Daoy (cell line): Measurements from ENCODE around the gene SSNA1. TPM values are rescaled to one million over a fixed set of nuclear protein-coding genes. Genes with fewer than 3 reads are reported as not detected.

Experiments used
- DNase-seq: peaks from one replicate; pipeline ENCODE4 v3.0.0-alpha.2; 2015; ENCODE audit warnings: low read depth
- total RNA-seq: library from RNA; depleted of rRNA; stranded (reverse); fragments of >200 nt; shearing (Covaris generic); gene quantifications from 2 replicates; pipeline ENCODE4 v1.2.3, GENCODE V29; 2014; rRNA removed

The SSNA1 gene, protein sequence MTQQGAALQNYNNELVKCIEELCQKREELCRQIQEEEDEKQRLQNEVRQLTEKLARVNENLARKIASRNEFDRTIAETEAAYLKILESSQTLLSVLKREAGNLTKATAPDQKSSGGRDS
- 169 and 188 TPM in 2 replicates for total RNA-seq

DNA sequence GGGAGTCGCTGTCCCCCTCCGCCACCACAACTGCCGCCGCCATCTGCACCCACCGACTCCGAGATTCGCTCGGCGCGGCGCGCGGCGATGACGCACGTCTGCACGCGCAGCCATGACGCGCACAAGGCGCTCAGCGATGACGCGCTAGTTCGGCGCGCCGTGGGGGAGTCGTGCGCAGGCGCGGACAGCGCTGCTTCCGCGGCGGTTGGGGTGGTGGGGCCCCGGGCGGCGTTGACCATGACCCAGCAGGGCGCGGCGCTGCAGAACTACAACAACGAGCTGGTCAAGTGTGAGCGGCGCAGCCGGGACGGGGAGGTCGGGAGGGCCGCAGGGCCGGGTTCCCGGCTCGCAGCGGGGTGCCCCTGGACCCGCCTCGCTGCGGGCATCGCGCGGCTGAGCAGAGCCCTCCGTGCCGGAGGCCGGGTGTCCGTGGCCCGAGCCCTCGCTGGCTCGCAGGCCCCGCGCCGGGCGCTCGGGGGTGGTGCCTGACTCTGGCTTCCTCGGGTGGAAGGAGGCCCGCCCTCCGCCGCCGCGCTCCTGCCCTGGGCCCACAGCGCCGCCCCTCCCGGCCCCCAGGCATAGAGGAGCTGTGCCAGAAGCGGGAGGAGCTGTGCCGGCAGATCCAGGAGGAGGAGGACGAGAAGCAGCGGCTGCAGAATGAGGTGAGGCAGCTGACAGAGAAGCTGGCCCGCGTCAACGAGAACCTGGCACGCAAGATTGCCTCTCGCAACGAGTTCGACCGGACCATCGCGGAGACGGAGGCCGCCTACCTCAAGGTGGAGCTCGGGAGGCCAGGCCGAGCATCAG lies at the start of gene SSNA1, which contains the start of gene ANAPC2:
Gene SSNA1 (plus strand): TSS at position 187 of the 807 bp plus-strand sequence. CDS start 51 bp downstream, at position 238.
Gene ANAPC2 (minus strand): TSS at position 71 of the 807 bp plus-strand sequence. CDS start 28 bp downstream, at position 43.
- DNase-seq = peak; percentile 98

DNA sequence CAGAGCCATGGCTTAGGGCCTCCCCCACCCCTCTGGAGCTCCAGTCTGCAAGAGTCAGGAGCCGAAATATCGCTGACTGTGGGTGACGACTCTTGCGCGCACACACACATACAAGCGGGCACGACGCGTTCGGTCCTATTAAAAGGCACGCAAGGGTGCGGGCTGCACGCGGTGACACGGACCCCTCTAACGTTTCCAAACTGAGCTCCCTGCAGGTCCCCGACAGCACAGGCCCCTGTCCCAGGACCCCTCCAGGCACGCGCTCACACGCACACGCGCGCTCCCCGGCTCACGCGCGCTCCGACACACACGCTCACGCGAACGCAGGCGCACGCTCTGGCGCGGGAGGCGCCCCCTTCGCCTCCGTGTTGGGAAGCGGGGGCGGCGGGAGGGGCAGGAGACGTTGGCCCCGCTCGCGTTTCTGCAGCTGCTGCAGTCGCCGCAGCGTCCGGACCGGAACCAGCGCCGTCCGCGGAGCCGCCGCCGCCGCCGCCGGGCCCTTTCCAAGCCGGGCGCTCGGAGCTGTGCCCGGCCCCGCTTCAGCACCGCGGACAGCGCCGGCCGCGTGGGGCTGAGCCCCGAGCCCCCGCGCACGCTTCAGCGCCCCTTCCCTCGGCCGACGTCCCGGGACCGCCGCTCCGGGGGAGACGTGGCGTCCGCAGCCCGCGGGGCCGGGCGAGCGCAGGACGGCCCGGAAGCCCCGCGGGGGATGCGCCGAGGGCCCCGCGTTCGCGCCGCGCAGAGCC lies 49.6 kb upstream of the SSNA1 start, which contains the start of gene GRIN1:
Gene GRIN1 (plus strand): TSS at position 433 of the 746 bp plus-strand sequence. CDS start 333 bp downstream, outside the sequence.
- DNase-seq = peak; percentile 59

DNA sequence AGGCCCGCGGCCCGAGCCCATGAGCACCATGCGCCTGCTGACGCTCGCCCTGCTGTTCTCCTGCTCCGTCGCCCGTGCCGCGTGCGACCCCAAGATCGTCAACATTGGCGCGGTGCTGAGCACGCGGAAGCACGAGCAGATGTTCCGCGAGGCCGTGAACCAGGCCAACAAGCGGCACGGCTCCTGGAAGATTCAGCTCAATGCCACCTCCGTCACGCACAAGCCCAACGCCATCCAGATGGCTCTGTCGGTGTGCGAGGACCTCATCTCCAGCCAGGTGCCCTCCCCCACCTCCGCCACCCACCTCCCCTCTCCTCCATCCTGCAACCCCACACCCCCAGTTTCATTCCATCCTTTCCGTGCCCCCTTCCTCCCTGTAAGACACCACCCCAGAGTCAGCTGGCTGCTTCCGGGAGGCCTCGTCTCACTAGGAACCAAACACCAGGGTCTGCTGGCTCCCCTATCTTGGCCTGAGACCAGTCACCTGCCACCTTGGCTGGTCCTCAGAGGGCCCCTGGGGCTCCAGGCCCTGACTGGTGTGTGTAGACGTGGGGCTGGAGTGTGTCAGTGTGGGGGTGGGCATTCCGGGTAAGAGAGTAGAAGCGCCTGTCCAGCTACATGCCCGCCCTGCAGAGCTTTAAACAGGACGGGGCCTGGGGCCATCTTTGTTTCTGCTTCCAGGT lies 48.9 kb upstream of the SSNA1 start:
- no peak for DNase-seq

DNA sequence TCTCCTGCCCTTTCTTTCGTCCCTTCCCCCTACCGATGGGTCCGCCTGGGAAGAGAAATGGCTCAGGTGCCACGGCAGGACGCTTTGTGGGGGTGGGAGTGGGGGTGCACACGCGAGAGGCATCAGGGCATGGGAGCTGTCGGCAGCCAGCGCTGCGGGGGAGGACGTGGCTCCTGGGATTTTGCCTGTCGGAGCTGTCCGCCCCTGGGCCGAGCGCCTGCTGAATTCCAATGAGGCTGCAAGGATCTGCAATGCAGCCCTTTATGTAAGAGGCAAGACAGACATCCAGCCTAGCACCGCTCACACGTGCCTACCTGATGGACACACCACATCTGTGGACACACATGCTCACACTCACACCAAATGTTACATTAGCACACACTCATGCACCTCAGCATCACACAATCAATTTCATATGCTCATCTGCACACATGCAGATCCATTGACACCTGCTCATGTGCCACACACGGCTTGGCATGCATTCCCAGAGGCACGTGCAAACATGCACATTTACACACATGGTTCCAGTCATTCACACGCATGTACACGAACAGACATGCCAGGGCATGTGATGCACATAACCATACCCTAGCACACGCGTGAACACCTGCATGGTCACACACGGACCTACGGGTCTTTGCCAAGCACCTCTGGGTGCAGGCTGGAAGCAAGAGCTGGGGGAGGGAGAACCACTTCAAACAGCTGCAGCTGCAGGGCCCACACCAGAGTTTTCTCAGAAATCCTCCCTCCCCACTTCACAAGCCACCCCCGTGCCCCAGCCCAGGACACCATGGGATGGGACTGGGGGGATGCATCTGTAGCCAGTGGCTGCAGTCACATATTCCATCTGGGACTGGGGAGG lies 48.1 kb upstream of the SSNA1 start:
- no peak for DNase-seq

DNA sequence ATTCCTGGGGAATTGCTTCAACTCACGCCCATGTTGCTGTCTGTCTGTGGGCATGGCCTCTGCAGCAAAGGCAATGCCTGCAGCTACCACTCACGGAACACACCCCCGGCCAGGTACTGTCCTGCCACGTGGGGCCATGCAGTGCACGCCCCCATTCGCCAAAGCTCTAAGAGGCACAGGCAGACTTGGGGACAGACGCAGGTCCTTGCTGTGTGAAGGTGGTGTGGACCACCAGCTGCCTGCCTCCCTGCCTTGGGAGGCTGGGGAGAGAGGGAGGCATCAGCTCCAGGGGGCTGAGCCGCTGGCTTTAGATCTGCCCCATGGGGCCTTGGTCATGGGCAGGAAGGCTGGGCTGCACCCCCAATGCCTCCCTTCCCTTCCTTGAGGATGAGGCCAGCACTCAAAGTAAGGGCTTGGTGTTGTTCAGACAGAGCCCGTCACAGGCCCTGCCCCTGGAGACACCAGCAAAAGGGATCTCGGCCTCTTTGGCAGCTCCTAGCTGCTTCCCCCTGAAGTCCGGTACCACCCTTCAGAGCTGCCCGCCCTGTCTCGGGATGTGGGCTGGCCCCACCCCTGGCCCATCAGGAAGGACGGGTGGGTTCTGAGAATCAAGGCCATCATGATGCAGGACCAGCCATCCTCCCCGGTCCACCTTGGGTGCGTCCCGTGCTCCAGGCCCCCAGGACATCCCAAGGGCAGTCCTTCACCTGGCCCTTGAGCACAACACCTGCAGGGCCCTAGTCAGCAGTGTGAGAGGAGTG lies 47.2 kb upstream of the SSNA1 start:
- no peak for DNase-seq

DNA sequence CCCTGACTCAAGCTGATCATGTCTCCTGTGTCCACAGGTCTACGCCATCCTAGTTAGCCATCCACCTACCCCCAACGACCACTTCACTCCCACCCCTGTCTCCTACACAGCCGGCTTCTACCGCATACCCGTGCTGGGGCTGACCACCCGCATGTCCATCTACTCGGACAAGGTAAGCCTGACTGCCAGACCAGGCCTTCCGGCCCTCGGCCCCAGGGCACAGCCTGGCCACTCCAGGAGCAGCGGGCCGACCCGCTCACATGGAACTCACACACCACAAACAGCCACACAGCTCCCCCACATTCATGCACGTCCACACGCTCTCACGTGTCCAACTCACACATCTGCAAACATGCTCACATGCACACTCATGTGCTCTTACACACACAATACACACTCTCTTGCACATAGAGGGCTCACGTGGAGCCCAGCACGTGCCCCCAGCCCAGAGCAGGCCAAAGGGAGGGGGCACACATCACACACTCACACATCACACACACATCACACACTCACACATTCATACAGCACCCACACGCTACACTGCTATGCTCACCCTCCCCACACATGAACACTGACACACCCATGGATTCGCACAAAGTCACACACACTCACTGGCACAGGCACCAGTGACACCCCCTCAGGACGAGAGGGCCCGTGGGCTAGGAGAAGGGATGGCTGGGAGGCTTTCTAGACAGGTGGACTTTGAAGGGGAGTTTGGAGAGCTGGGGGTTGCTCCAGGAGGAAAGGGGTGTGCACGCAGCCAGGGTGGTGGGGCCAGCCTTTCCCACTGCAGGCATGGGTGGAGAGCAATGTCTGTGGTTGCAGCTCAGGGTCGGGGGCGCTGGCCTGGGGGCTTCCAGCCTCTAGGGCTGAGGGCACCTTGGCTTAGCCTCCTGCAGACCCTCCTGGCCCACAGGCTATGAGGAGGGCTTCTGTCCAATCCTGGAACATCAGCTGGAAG lies 46.2 kb upstream of the SSNA1 start:
- DNase-seq = no peak

DNA sequence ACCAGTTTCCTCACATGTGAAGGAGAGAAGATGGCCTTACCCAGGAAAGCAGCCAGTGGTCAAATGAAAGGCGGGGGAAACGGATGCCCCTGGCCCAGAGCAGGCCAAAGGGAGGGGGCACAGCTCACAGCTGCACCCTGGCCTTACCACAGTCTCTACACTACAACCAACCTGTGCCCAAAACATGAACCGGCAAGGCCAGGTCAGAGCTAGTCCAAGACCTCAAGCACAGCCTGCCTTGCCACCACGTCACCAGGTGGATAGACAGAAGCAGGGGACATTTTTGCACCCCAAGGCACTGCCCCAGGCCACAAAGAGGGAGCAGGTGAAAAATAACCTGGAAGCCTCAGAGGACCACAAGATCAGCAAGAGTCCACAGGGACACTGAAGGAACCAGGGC lies 45.0 kb upstream of the SSNA1 start:
- DNase-seq = no peak

DNA sequence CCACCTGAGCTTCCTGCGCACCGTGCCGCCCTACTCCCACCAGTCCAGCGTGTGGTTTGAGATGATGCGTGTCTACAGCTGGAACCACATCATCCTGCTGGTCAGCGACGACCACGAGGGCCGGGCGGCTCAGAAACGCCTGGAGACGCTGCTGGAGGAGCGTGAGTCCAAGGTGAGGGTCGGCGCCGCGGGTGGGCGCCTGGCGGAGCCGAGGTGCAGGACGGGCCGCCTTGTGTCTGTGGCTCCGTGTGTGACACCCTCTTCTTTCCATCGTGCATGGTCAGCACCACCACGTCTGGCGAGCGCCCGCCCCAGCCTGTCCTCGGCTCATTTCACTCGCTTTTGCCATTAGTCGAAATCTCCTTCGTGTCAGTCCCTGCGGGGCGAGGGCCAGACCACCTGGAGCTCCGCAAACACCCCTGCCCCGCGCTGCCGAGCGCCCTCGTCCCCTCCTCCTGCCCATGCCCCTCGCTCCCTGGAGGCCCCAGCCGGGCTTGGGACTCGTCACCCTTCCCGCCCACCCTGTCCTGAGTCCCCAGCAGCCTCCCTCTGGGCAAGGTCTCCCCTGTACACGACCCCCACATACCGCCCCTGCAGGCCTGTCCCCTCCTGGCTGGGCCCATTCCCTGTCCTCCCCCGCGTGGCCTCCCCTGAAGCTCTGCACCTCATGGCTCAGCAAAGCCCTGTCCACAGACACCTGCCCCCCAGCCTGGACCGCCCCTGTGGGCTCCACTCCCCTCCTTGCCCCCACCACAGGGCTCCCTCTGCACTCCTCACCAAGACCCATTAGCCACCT lies 42.5 kb upstream of the SSNA1 start:
- no peak for DNase-seq

DNA sequence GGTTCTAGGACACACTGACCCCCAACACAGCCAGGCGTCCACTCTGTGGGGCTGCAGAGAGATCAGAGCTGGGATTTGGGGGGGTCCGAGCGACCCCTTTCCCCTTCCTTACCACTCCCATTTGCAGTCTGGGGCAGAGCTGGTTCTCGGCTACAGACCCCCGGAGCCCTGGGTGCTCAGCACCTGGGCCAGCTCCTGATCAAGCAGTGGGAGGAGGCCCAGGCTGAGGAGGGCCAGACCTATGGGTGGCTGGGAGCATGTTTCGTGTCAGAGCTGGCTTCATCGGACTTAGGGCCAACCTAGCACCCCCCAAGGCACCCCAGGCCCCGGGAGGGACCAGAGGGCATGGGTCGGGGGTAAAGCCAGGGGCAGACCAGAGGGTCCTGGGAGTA lies 42.0 kb upstream of the SSNA1 start:
- no peak for DNase-seq

DNA sequence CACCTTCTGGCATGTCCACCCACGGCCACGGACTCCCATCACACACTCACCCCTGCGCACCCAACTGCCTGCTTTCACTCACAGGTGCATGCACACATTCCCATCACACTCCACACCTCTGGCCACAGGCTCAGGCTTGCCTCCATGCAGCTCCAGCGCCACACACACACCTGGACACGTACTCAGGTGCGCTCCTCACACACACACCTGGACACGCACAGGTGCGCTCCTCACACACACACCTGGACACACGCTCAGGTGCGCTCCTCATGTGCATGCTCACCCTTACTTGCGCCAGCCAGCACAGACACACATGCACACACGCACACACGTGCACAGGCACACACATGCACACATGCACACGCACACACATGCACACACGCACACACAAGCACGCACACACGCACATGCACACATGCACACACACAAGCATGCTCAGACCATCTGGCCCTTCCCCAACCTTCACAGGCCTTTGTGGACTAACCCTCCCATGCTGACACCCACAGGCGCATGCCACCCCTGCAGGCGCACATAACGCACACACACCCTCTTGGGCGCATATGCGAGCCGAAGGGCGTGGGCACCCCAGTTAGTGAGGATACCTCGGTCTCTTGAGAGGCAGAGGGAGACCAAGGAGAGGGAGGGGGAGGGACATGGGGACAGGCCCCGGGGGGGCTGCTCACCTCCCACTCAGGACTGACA lies 41.2 kb upstream of the SSNA1 start:
- no peak for DNase-seq

DNA sequence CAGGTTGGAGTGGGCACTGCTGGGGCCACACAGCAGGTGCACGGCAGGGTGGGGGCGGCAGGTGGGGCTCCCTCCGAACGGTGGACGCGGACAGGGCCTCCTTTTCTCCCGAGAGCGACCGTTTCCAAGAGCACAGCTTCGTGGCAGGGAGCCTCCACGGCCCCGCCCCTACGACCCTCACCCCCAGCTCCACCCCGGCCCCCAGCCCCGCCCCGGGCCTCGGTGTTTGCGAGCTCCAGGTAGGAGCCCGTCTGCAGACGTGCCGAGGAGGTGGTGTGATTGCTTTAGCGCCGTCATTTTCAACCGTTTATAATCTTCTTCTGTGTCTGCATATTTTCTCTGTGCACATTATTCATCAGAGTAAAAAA lies 40.7 kb upstream of the SSNA1 start:
- no peak for DNase-seq

DNA sequence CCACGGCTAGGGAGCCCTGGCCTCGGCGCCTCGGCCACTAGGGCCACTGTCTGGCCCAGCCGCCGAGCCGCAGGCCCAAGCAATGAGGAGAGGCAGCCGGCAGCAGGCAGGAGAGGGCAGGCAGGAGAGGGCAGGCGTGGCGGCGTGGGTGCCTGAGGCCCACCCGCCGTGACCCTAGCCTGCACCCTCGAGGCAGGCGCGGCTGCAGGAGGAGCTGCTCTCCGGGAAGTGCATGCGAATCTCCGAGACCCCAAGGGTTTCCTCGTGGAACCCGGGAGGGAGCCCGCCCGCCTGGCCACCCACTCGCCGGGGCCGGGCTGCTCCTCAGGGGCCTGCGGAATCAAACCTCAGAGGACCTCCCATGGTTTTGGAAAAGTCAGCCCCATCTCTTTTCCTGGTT lies 40.2 kb upstream of the SSNA1 start:
- no peak for DNase-seq

DNA sequence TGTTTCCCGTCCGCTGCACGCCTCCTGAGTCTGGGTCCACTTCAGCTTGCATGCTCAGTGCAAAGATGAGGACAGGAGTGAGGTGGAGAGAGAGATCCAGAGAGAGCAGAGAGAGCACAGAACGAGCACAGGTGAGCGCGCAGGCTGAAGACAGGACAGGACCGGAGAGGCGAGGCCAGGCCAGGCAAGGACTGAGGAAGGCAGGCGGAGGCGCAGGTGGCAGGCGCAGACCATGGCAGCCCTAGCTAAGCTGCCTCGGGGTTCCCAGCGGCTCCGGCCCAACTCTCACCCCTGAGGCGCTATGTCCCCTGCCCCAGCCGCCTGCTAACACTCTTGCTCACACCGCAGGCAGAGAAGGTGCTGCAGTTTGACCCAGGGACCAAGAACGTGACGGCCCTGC lies 39.8 kb upstream of the SSNA1 start:
- DNase-seq = no peak

DNA sequence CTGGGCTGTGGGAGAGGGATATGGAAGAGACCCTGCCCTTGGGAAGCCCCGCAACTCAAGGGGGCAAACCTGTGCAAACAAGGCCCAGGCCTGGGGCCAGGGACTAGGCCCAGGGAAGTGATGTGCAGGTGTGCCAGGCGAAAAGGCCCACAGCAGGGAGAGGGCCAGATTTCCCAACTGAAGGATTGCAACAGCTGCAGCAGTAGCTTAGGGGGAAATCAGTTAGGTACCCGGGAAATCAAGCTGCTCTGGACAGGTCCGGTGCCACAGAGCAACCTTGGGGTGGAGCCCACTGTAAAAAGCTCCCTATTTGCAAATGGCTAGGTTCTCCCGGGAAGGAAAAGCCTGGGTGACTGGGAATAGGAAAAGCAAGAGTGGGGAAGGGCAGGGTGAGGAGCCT lies 39.1 kb upstream of the SSNA1 start:
- DNase-seq = no peak

DNA sequence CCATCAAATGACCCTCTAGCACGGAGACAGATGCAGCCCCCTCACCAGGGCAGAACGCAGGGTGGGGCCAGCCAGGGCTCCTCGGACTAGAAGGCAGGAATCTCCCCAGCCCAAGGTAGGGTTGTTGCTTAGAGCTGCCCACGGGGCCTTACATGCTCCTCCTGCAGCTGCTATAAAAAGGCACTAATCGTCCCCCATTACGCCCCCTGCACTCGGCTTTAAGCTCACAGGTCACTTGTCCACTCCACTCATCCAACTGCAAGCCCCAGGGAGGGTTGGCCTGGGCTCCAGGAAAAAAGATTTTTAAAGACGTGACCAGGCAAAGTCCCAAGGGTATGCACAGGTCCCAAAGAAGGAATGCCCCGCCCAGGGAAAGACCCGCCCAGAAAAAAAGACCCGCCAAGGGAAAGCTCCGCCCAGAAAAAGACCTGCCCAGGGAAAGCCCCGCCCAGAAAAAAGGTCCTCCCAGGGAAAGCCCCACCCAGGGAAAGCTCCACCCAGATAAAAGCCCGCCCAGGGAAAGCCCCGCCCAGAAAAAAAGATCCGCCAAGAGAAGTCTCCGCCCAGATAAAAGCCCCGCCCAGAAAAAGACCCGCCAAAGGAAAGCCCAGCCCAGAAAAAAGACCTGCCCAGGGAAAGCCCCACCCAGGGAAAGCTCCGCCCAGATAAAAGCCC lies 38.4 kb upstream of the SSNA1 start:
- no peak for DNase-seq

DNA sequence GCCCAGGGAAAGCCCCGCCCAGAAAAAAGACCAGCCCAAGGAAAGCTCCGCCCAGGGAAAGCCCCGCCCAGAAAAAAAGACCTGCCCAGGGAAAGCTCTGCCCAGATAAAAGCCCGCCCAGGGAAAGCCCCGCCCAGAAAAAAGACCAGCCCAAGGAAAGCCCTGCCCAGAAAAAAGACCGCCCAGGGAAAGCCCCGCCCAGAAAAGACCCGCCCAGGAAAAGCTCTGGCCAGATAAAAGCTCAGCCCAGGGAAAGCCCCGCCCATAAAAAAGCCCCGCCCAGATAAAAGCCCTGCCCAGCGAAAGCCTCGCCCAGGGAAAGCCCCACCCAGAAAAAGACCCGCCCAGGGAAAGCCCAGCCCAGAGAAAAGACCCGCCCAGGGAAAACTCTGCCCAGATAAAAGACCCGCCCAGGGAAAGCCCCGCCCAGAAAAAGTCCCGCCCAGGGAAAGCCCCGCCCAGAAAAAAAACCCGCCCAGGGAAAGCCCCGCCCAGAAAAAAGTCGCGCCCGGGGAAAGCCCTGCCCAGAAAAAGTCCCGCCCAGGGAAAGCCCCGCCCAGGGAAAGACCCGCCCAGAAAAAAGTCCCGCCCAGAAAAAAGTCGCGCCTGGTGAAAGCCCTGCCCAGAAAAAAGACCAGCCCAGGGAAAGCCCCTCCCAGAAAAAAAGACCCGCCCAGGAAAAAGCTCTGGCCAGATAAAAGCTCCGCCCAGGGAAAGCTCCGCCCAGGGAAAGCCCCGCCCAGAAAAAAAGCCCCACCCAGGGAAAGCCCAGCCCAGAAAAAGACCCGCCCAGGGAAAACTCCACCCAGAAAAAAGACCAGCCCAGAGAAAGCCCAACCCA lies 37.6 kb upstream of the SSNA1 start:
- peak; percentile 56 for DNase-seq
